ENCODE results near the gene ROPN1B.
A peak's percentile ranks its signal among the peaks of the same experiment; 100 is the strongest.
"Not testable (repeated sequence)": the region's sequence is repeated elsewhere in the genome, so short reads cannot be mapped to it uniquely, and the experiment has no call there.

Gene ROPN1B

GRCh38 chr3:125968701-125969592 lies at the start of gene ROPN1B:
TSS of gene ROPN1B (plus strand) at chr3:125969178. CDS start at chr3:125972055, 2,877 bp downstream.
- DNase-seq (ENCODE audit: low read depth) = not testable (repeated sequence)

GRCh38 chr3:125920191-125920590 lies 48.8 kb upstream of the ROPN1B start:
- DNase-seq (ENCODE audit: low read depth) = not testable (repeated sequence)

- DNase-seq (ENCODE audit: low read depth) = not testable (repeated sequence)
Observed at GRCh38 chr3:125920751-125921279, 48.2 kb upstream of the ROPN1B start.

GRCh38 chr3:125921712-125922111 lies 47.3 kb upstream of the ROPN1B start:
- DNase-seq (ENCODE audit: low read depth) = not testable (repeated sequence)

- DNase-seq (ENCODE audit: low read depth) = not testable (repeated sequence)
Observed at GRCh38 chr3:125923324-125924115, 45.5 kb upstream of the ROPN1B start.

- not testable (repeated sequence) for DNase-seq (ENCODE audit: low read depth)
Observed at GRCh38 chr3:125924276-125924675, 44.7 kb upstream of the ROPN1B start.

GRCh38 chr3:125925727-125926126 lies 43.3 kb upstream of the ROPN1B start:
- DNase-seq (ENCODE audit: low read depth) = not testable (repeated sequence)

GRCh38 chr3:125928771-125929545 lies 40.0 kb upstream of the ROPN1B start:
- peak; percentile 19 for DNase-seq (ENCODE audit: low read depth)

- not testable (repeated sequence) for DNase-seq (ENCODE audit: low read depth)
Observed at GRCh38 chr3:125929765-125930164, 39.2 kb upstream of the ROPN1B start.

GRCh38 chr3:125931355-125931880 lies 37.6 kb upstream of the ROPN1B start:
- DNase-seq (ENCODE audit: low read depth) = not testable (repeated sequence)

- not testable (repeated sequence) for DNase-seq (ENCODE audit: low read depth)
Observed at GRCh38 chr3:125933397-125934173, 35.4 kb upstream of the ROPN1B start.

GRCh38 chr3:125935252-125935874 lies 33.6 kb upstream of the ROPN1B start:
- not testable (repeated sequence) for DNase-seq (ENCODE audit: low read depth)

- not testable (repeated sequence) for DNase-seq (ENCODE audit: low read depth)
Observed at GRCh38 chr3:125936210-125936815, 32.7 kb upstream of the ROPN1B start.

GRCh38 chr3:125936891-125937290 lies 32.1 kb upstream of the ROPN1B start:
- DNase-seq (ENCODE audit: low read depth) = not testable (repeated sequence)

GRCh38 chr3:125947806-125948205 lies 21.2 kb upstream of the ROPN1B start:
- not testable (repeated sequence) for DNase-seq (ENCODE audit: low read depth)

GRCh38 chr3:125948901-125949300 lies 20.1 kb upstream of the ROPN1B start:
- DNase-seq (ENCODE audit: low read depth) = not testable (repeated sequence)

GRCh38 chr3:125951176-125951575 lies 17.8 kb upstream of the ROPN1B start:
- DNase-seq (ENCODE audit: low read depth) = not testable (repeated sequence)

- DNase-seq (ENCODE audit: low read depth) = not testable (repeated sequence)
Observed at GRCh38 chr3:125957020-125957419, 12.0 kb upstream of the ROPN1B start.

- no peak for DNase-seq (ENCODE audit: low read depth)
Observed at GRCh38 chr3:125957674-125958510, 11.1 kb upstream of the ROPN1B start.
